GM12878 (cell line): ENCODE measurements around the gene TRERF1.

ENCODE experiments used
- ASH2L ChIP-seq: fragments of 300-600, 200-600 bp; sonication (generic); IDR thresholded peaks from 2 replicates; pipeline ENCODE4 v1.6.1; 2017; ENCODE audit warnings: low read depth, mild to moderate bottlenecking, borderline replicate concordance
- CTCF ChIP-seq, 3 experiments: IDR thresholded peaks in 2 of 3; conservative IDR thresholded peaks in 1 of 3; 2 replicates each; pipeline ENCODE4 v1.5.1; 2011; ENCODE audit warnings: low read depth in 3 of 3, low read length in 3 of 3, mild to moderate bottlenecking in 3 of 3, control low read depth in 2 of 3, moderate library complexity in 2 of 3, inconsistent platforms in 1 of 3, mixed read lengths in 1 of 3; ENCODE audit not compliant: control insufficient read depth in 2 of 3, insufficient read depth in 1 of 3; ENCODE audit errors: extremely low read depth in 1 of 3
- POLR2A ChIP-seq: IDR thresholded peaks from 2 replicates; pipeline ENCODE4 v1.6.1; 2011; ENCODE audit warnings: low read depth, mild to moderate bottlenecking, low read length
- SIX5 ChIP-seq: IDR thresholded peaks from 2 replicates; pipeline ENCODE4 v1.6.1; 2011; ENCODE audit warnings: mild to moderate bottlenecking, low read depth, low read length, moderate library complexity; ENCODE audit not compliant: severe bottlenecking
- SKIL ChIP-seq: fragments of 450-650 bp; IDR thresholded peaks from 2 replicates; pipeline ENCODE4 v1.6.1; 2017; ENCODE audit warnings: mild to moderate bottlenecking, low read depth, inconsistent platforms; ENCODE audit not compliant: poor library complexity, severe bottlenecking
- TCF12 ChIP-seq: IDR thresholded peaks from 2 replicates; pipeline ENCODE4 v1.6.1; 2011; ENCODE audit warnings: low read depth, mild to moderate bottlenecking, low read length

GRCh38 chr6:42394151-42394550, 57.6 kb downstream of the TRERF1 start:
- TF ChIP-seq CTCF (IDR thresholded peaks at IDR 0.05 in 2 of 3, conservative IDR thresholded peaks at IDR 0.05 in 1 of 3; ENCODE audit: control insufficient read depth in 2 of 3, extremely low read depth in 1 of 3, insufficient read depth in 1 of 3, low read depth in 3 of 3, low read length in 3 of 3), result no peak
- no peak for TF ChIP-seq TCF12
- TF ChIP-seq SIX5, result no peak
- TF ChIP-seq POLR2A, result no peak
- no peak for TF ChIP-seq SKIL
- no peak for TF ChIP-seq ASH2L
